Measurements from ENCODE around the gene IDH3B. TPM values are rescaled to one million over a fixed set of nuclear protein-coding genes. Genes with fewer than 3 reads are reported as not detected.

IDH3B gene
- polyA plus RNA-seq, 3 donors, result 102 to 224 (median 103) TPM

DNA sequence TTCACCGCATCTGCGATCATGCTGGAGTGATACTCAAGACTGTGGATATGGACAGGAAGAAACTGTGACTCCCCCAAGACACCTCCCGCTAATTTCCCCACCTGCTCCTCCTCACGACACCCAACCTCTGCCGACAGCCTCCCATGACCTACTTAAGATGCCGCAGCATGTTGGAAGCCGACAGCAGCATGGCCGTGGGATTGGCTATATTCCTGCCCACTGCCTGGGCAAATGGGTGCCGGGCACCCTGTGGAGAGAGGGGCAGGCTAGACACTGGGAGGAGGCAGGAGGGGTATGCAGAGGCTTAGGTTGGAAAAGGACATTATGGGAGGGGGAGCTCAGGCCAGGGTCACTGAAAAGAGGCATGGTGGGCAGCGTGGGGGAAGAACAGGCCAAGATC lies 4.5 kb downstream of the IDH3B start:
- no peak for DNase-seq
- Mint-ChIP-seq H3K27ac (peak overlapping the region in 3 of 7 donors; percentile 16 to 78 (median 62)), H3K4me3 (no peak overlapping the region)

More for the DNA sequence above, 4.5 kb downstream of the IDH3B start:
- Histone ChIP-seq H3K4me2 (replicated peaks; ENCODE audit: extremely low read depth, low read length, poor library complexity, severe bottlenecking) (no peak overlapping the region), H3K4me3 (replicated peaks in 1 of 3; ENCODE audit: low read depth in 2 of 3, low read length in 3 of 3) (no peak overlapping the region), H3K9me3 (replicated peaks in 1 of 2; ENCODE audit: control insufficient read depth in 1 of 2, insufficient read depth in 1 of 2, low read length in 2 of 2) (no peaks in the 10 kb centered on the region), H3K4me1 (ENCODE audit: control insufficient read depth in 1 of 2, insufficient read depth in 2 of 2, low read length in 2 of 2) (peaks cover 12 to 13% of the 10 kb centered on the region in 2 donors), H3K27ac (ENCODE audit: low read depth in 1 of 2, low read length in 2 of 2) (no peak overlapping the region), H3K36me3 (replicated peaks in 1 of 2; ENCODE audit: control insufficient read depth in 1 of 2, insufficient read depth in 2 of 2, low read length in 2 of 2) (peaks cover 77 to 80% of the 10 kb centered on the region in 2 donors), H3K9ac (ENCODE audit: insufficient read depth, low read length, poor library complexity, severe bottlenecking) (no peak overlapping the region), H3K27me3 (ENCODE audit: control insufficient read depth in 2 of 2, insufficient read depth in 2 of 2, low read length in 2 of 2) (no peaks in the 10 kb centered on the region), H4K20me1 (ENCODE audit: insufficient read depth, low read length) (peaks cover 30% of the 10 kb centered on the region), H2AFZ (ENCODE audit: insufficient read depth, low read depth, low read length, poor library complexity, severe bottlenecking) (no peak overlapping the region), H3K79me2 (ENCODE audit: insufficient read depth, low read length) (peaks cover 35% of the 10 kb centered on the region)
- peaks cover 12% of the 10 kb centered on the region for H3K4me1 Mint-ChIP-seq
- peaks cover 0 to 2% (median 2%) of the 10 kb centered on the region in 3 donors for H3K27me3 Mint-ChIP-seq (ENCODE audit: low read depth in 3 of 3)
- TF ChIP-seq CTCF (IDR thresholded peaks at IDR 0.05), result no peak
- WGBS (ENCODE audit: insufficient coverage), result 94% methylated on average over 5 of the region's 10 CpGs
- peaks cover 77 to 87% of the 10 kb centered on the region in 2 donors for H3K36me3 Mint-ChIP-seq
- H3K9me3 Mint-ChIP-seq, result peaks cover 0 to 2% (median 0%) of the 10 kb centered on the region in 7 donors
- intact Hi-C loops (cut with micrococcal nuclease), result no loop called here

All from CD14-positive monocyte (primary cell).